H1 (cell line): ENCODE results near the gene OR5H15. TPM values are rescaled to one million over a fixed set of nuclear protein-coding genes. Genes with fewer than 3 reads are reported as not detected.

Experiments used
- CTCF ChIA-PET: fragments of 300-600 bp; sonication (Branson Sonifier 250); formaldehyde crosslinking; loops from one replicate; lab custom pipeline; 2021; ENCODE audit not compliant: partially characterized antibody; lab: Charles Lee
- POLR2A ChIA-PET: fragments of 300-600 bp; sonication (Branson Sonifier 250); formaldehyde crosslinking; loops from one replicate; lab custom pipeline; 2021; ENCODE audit warnings: inconsistent platforms; ENCODE audit not compliant: partially characterized antibody; lab: Charles Lee
- DNase-seq, 2 experiments: peaks; one replicate each; pipeline versions ENCODE4 v3.0.0 to v3.0.0-alpha.2; 2010 to 2022; ENCODE audit warnings: low spot score in 2 of 2, low read depth in 1 of 2, mixed read lengths in 1 of 2
- FAIRE-seq: peaks from 2 replicates; lab custom pipeline; 2011; peaks lifted over from hg19 to GRCh38; lab: Jason Lieb, UNC
- H2AFZ ChIP-seq: 2 replicates; pipeline ENCODE4 v1.8.1; 2012; ENCODE audit warnings: low read length, inconsistent platforms
- H2AK5ac ChIP-seq: 2 replicates; pipeline ENCODE4 v1.6.1; 2013; ENCODE audit warnings: low read depth, low read length
- H2BK120ac ChIP-seq: replicated peaks from 2 replicates; pipeline ENCODE3; 2013; ENCODE audit warnings: low read depth, low read length, inconsistent platforms
- H2BK12ac ChIP-seq: 2 replicates; pipeline ENCODE4 v1.6.1; 2013; ENCODE audit warnings: low read depth, low read length
- H2BK15ac ChIP-seq: 2 replicates; pipeline ENCODE4 v1.6.1; 2013; ENCODE audit warnings: low read length
- H2BK20ac ChIP-seq: 2 replicates; pipeline ENCODE4 v1.6.1; 2013; ENCODE audit warnings: low read length
- H2BK5ac ChIP-seq: 2 replicates; pipeline ENCODE4 v1.6.1; 2013; ENCODE audit warnings: low read depth, low read length
- H3K14ac ChIP-seq: 2 replicates; pipeline ENCODE4 v1.6.1; 2013; ENCODE audit warnings: inconsistent platforms; ENCODE audit not compliant: insufficient read length
- H3K18ac ChIP-seq: 2 replicates; pipeline ENCODE4 v1.6.1; 2013; ENCODE audit warnings: low read length; ENCODE audit errors: extremely low read depth
- H3K23ac ChIP-seq: 2 replicates; pipeline ENCODE4 v1.6.1; 2013; ENCODE audit warnings: inconsistent platforms; ENCODE audit not compliant: insufficient read length
- H3K23me2 ChIP-seq: 2 replicates; pipeline ENCODE4 v1.6.1; 2013; ENCODE audit warnings: low read depth, low read length
- H3K27ac ChIP-seq: 2 replicates; pipeline ENCODE4 v1.6.1; 2011; ENCODE audit warnings: low read depth, low read length, inconsistent platforms
- H3K27me3 ChIP-seq, 4 experiments: replicated peaks in 1 of 4; 1 replicate in 1 of 4; 2 replicates in 3 of 4; pipeline versions ENCODE4 v1.6.1 to v1.8.1; 2011 to 2013; ENCODE audit warnings: low read length in 3 of 4, mild to moderate bottlenecking in 3 of 4, inconsistent platforms in 2 of 4, mixed read lengths in 2 of 4, moderate library complexity in 1 of 4; ENCODE audit not compliant: control insufficient read depth in 3 of 4, insufficient read depth in 3 of 4; ENCODE audit errors: extremely low read depth in 1 of 4
- H3K36me3 ChIP-seq, 4 experiments: 2 replicates each; pipeline versions ENCODE4 v1.6.1 to v1.8.1; 2011 to 2013; ENCODE audit warnings: mild to moderate bottlenecking in 4 of 4, low read length in 3 of 4, moderate library complexity in 2 of 4, control low read depth in 1 of 4, inconsistent platforms in 1 of 4; ENCODE audit not compliant: insufficient read depth in 4 of 4, control insufficient read depth in 2 of 4
- H3K4ac ChIP-seq: replicated peaks from 2 replicates; pipeline ENCODE3; 2013; ENCODE audit warnings: low read length, low read depth, mixed read lengths, inconsistent platforms; ENCODE audit not compliant: insufficient read length
- H3K4me1 ChIP-seq, 4 experiments: replicated peaks in 1 of 4; 1 replicate in 1 of 4; 2 replicates in 3 of 4; pipeline versions ENCODE4 v1.6.1 to v1.8.1; 2011 to 2013; ENCODE audit warnings: low read length in 3 of 4, inconsistent platforms in 2 of 4, mixed read lengths in 1 of 4; ENCODE audit not compliant: insufficient read depth in 4 of 4, control insufficient read depth in 3 of 4
- H3K4me2 ChIP-seq, 2 experiments: 2 replicates each; pipeline versions ENCODE4 v1.6.1 to v1.8.1; 2011 to 2013; ENCODE audit warnings: low read depth in 2 of 2, low read length in 2 of 2, control low read depth in 1 of 2, inconsistent platforms in 1 of 2, mild to moderate bottlenecking in 1 of 2; ENCODE audit not compliant: insufficient read depth in 1 of 2
- H3K4me3 ChIP-seq, 4 experiments: fragments of 200-600, 300-600 bp in 1 of 4; sonication (generic), shearing (Covaris generic), sonication (Bioruptor Twin) in 1 of 4; 2 replicates each; pipeline versions ENCODE4 v1.5.1 to v1.8.1; 2011 to 2016; ENCODE audit warnings: low read length in 4 of 4, low read depth in 3 of 4, control low read depth in 2 of 4, inconsistent platforms in 2 of 4, mild to moderate bottlenecking in 2 of 4, mixed read lengths in 1 of 4, moderate library complexity in 1 of 4; ENCODE audit not compliant: insufficient read depth in 2 of 4; ENCODE audit errors: extremely low read depth in 1 of 4
- H3K56ac ChIP-seq: replicated peaks from 2 replicates; pipeline ENCODE3; 2013; ENCODE audit warnings: low read depth, mild to moderate bottlenecking, mixed read lengths, low read length, inconsistent platforms; ENCODE audit not compliant: insufficient read length
- H3K79me1 ChIP-seq: 2 replicates; pipeline ENCODE4 v1.6.1; 2013; ENCODE audit warnings: low read depth, low read length, control low read depth
- H3K79me2 ChIP-seq, 2 experiments: 2 replicates each; pipeline versions ENCODE4 v1.6.1 to v1.8.1; 2012 to 2013; ENCODE audit warnings: low read length in 2 of 2, mild to moderate bottlenecking in 2 of 2, inconsistent platforms in 1 of 2; ENCODE audit not compliant: insufficient read depth in 2 of 2, control insufficient read depth in 1 of 2
- H3K9ac ChIP-seq, 4 experiments: replicated peaks in 1 of 4; 1 replicate in 1 of 4; 2 replicates in 3 of 4; pipeline versions ENCODE4 v1.6.1 to v1.8.1; 2011 to 2013; ENCODE audit warnings: low read depth in 3 of 4, low read length in 3 of 4, control low read depth in 2 of 4, mild to moderate bottlenecking in 2 of 4, moderate library complexity in 2 of 4, inconsistent platforms in 1 of 4; ENCODE audit errors: extremely low read depth in 1 of 4
- H3K9me3 ChIP-seq, 2 experiments: 2 replicates each; pipeline versions ENCODE4 v1.6.1 to v1.8.1; 2012 to 2013; ENCODE audit warnings: mild to moderate bottlenecking in 2 of 2, moderate library complexity in 2 of 2, control low read depth in 1 of 2, inconsistent platforms in 1 of 2, low read depth in 1 of 2, low read length in 1 of 2, mixed read lengths in 1 of 2; ENCODE audit not compliant: insufficient read depth in 2 of 2
- H4K20me1 ChIP-seq, 2 experiments: replicated peaks in 1 of 2; 2 replicates each; pipeline versions ENCODE3 to v1.8.1; 2011 to 2013; ENCODE audit warnings: inconsistent platforms in 2 of 2, low read length in 2 of 2, mild to moderate bottlenecking in 1 of 2; ENCODE audit not compliant: insufficient read depth in 2 of 2, control insufficient read depth in 1 of 2
- H4K5ac ChIP-seq: 2 replicates; pipeline ENCODE4 v1.6.1; 2013; ENCODE audit warnings: low read length, low read depth, mixed read lengths, inconsistent platforms; ENCODE audit not compliant: insufficient read length
- H4K8ac ChIP-seq: 2 replicates; pipeline ENCODE4 v1.8.0; 2013; ENCODE audit warnings: mild to moderate bottlenecking, moderate library complexity, low read length, inconsistent platforms; ENCODE audit not compliant: insufficient read depth; ENCODE audit errors: extremely low read depth
- H4K91ac ChIP-seq: replicated peaks from 2 replicates; pipeline ENCODE3; 2013; ENCODE audit warnings: low read length, mixed read lengths, inconsistent platforms; ENCODE audit not compliant: insufficient read length
- BACH1 ChIP-seq: IDR thresholded peaks from 2 replicates; pipeline ENCODE4 v1.6.1; 2012; ENCODE audit warnings: low read length, improper control_type of control experiment
- CHD2 ChIP-seq: IDR thresholded peaks from 2 replicates; pipeline ENCODE4 v1.6.1; 2012; ENCODE audit warnings: low read length, improper control_type of control experiment
- EP300 ChIP-seq, 2 experiments: IDR thresholded peaks; 1 replicate in 1 of 2; 2 replicates in 1 of 2; pipeline ENCODE4 v1.6.1; 2011 to 2012; ENCODE audit warnings: low read depth in 2 of 2, low read length in 2 of 2, mild to moderate bottlenecking in 2 of 2, borderline replicate concordance in 1 of 2, inconsistent platforms in 1 of 2, moderate library complexity in 1 of 2
- GTF2F1 ChIP-seq: IDR thresholded peaks from 2 replicates; pipeline ENCODE4 v1.6.1; 2012; ENCODE audit warnings: low read depth, low read length, improper control_type of control experiment, borderline replicate concordance
- JUN ChIP-seq: IDR thresholded peaks from 2 replicates; pipeline ENCODE4 v1.6.1; 2011; ENCODE audit warnings: low read depth, mild to moderate bottlenecking, improper control_type of control experiment, low read length
- JUND ChIP-seq: IDR thresholded peaks from 2 replicates; pipeline ENCODE4 v1.6.1; 2011; ENCODE audit warnings: mild to moderate bottlenecking, improper control_type of control experiment, low read length
- MAFK ChIP-seq: IDR thresholded peaks from 2 replicates; pipeline ENCODE4 v1.6.1; 2012; ENCODE audit warnings: low read depth, mild to moderate bottlenecking, improper control_type of control experiment, low read length
- RAD21 ChIP-seq, 2 experiments: IDR thresholded peaks in 1 of 2; conservative IDR thresholded peaks in 1 of 2; 2 replicates each; pipeline ENCODE4 v1.6.1; 2011; ENCODE audit warnings: low read depth in 2 of 2, low read length in 2 of 2, improper control_type of control experiment in 1 of 2, inconsistent platforms in 1 of 2, mild to moderate bottlenecking in 1 of 2, moderate library complexity in 1 of 2
- RNF2 ChIP-seq: fragments of 200-900, 300-1000 bp; sonication (generic); IDR thresholded peaks from 2 replicates; pipeline ENCODE4 v1.7.1; 2016; ENCODE audit warnings: borderline replicate concordance, low read depth, mild to moderate bottlenecking, antibody characterized with exemption, low read length; ENCODE audit not compliant: poor library complexity, severe bottlenecking; ENCODE audit errors: missing control alignments
- SIN3A ChIP-seq, 2 experiments: IDR thresholded peaks in 1 of 2; conservative IDR thresholded peaks in 1 of 2; 2 replicates each; pipeline ENCODE4 v1.6.1; 2011 to 2012; ENCODE audit warnings: low read length in 2 of 2, improper control_type of control experiment in 1 of 2, low read depth in 1 of 2, mild to moderate bottlenecking in 1 of 2
- SIX5 ChIP-seq: IDR thresholded peaks from 2 replicates; pipeline ENCODE4 v1.6.1; 2011; ENCODE audit warnings: mild to moderate bottlenecking, low read depth, low read length
- SP4 ChIP-seq: IDR thresholded peaks from 2 replicates; pipeline ENCODE4 v1.6.1; 2012; ENCODE audit warnings: low read length, inconsistent platforms
- TAF1 ChIP-seq: IDR thresholded peaks from 2 replicates; pipeline ENCODE4 v1.6.1; 2011; ENCODE audit warnings: mild to moderate bottlenecking, low read depth, low read length
- WGBS, 2 experiments: shearing (Covaris generic) in 1 of 2; methylation state at CpG; one replicate each; pipeline versions ENCODE4 v1.1.6 to v1.1.7; 2013 to 2015; ENCODE audit warnings: low lambda C conversion rate in 2 of 2, mixed read lengths in 2 of 2, inconsistent platforms in 1 of 2, low coverage in 1 of 2, missing lambda C conversion rate in 1 of 2; ENCODE audit not compliant: insufficient replicate concordance in 2 of 2, insufficient coverage in 1 of 2, insufficient read length in 1 of 2; ENCODE audit errors: extremely low coverage in 1 of 2, missing lambda C conversion rate in 1 of 2; 5-methylcytosine and 5-hydroxymethylcytosine counted together
- polyA plus RNA-seq, 7 experiments: library from polyadenylated mRNA; depleted of rRNA in 3 of 7; stranded (reverse) in 5 of 7; unstranded in 2 of 7; fragments of >200 nt in 5 of 7; fragments of 200-250 nt in 2 of 7; gene quantifications; 1 replicate in 5 of 7; 2 replicates in 1 of 7; 4 replicates in 1 of 7; pipeline versions ENCODE4 v1.2.1 to v1.2.3, GENCODE V29; 2011 to 2013; ENCODE audit warnings: missing spikeins in 2 of 7, mixed read lengths in 2 of 7
- total RNA-seq: library from RNA; stranded (reverse); fragmentation: NEBNext Ultra II Directional; extraction: Animal tissue kit (Norgen Biotek cat#: 25700); gene quantifications from 2 replicates; pipeline ENCODE4 v1.2.1, GENCODE V29; 2021
- TF ChIP-seq, protein P1 (sequence below): IDR thresholded peaks from 2 replicates; pipeline ENCODE4 v1.6.1; 2012; ENCODE audit warnings: inconsistent platforms

The OR5H15 gene
- total and polyA plus RNA-seq, 2 of the 8 experiments (the other 6 are each of a cell fraction or from before 2014, with no cell fraction given) = not detected

DNA sequence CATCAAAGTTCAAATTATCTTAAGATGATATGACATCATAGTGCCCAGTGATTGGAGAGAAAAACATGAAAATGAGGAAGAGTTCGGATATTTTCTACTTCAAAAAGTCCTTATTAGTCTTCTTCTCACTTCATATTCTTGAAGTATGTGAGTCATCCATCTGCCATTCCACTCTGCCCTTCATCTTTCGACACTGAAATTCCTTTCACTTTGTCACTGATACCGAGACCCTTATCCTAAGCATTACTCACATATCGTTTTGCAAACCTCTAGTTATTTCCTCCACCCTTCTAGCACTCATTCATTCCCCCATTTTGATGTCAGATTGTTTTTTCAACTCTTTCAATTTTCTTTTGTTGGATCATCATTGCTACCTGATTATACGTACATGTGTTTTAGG lies 15.3 kb upstream of the OR5H15 start:
- no peak overlapping the region for H3K14ac ChIP-seq
- no peak overlapping the region for H3K4me2 ChIP-seq
- H4K20me1 ChIP-seq = no peaks in the 10 kb centered on the region
- H4K91ac ChIP-seq = no peak overlapping the region
- H3K36me3 ChIP-seq = no peaks in the 10 kb centered on the region
- H2BK120ac ChIP-seq = no peak overlapping the region
- no peak overlapping the region for H3K56ac ChIP-seq
- H2AFZ ChIP-seq = no peak overlapping the region
- CTCF ChIA-PET = no interaction called here
- H4K8ac ChIP-seq = no peak overlapping the region
- H3K79me2 ChIP-seq = no peaks in the 10 kb centered on the region
- FAIRE-seq (no peak), DNase-seq (no peak)
- no peaks in the 10 kb centered on the region for H3K27me3 ChIP-seq
- no peak overlapping the region for H4K5ac ChIP-seq
- H3K23ac ChIP-seq = no peak overlapping the region
- no peaks in the 10 kb centered on the region for H3K9me3 ChIP-seq
- WGBS, 2 experiments = 93% methylated on average over 5 of the region's 5 CpGs; no CpG with 5 or more reads in 1 of the 2 experiments
- no peak for TF ChIP-seq CHD2
- no peak for TF ChIP-seq TAF1
- no peak for TF ChIP-seq RNF2
- no peak for TF ChIP-seq GTF2F1
- TF ChIP-seq JUN = no peak
- no peak for TF ChIP-seq SIX5
- TF ChIP-seq EP300 (IDR thresholded peaks at IDR 0.05; ENCODE audit: borderline replicate concordance in 1 of 2, low read depth in 2 of 2, low read length in 2 of 2) = no peak
- TF ChIP-seq, protein P1, sequence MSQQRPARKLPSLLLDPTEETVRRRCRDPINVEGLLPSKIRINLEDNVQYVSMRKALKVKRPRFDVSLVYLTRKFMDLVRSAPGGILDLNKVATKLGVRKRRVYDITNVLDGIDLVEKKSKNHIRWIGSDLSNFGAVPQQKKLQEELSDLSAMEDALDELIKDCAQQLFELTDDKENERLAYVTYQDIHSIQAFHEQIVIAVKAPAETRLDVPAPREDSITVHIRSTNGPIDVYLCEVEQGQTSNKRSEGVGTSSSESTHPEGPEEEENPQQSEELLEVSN = no peak
- no peak for TF ChIP-seq JUND
- no peak for TF ChIP-seq MAFK
- no peak for TF ChIP-seq RAD21 (IDR thresholded peaks at IDR 0.05 in 1 of 2, conservative IDR thresholded peaks at IDR 0.05 in 1 of 2; ENCODE audit: low read depth in 2 of 2, low read length in 2 of 2)
- TF ChIP-seq BACH1 = no peak
- no peak for TF ChIP-seq SIN3A (conservative IDR thresholded peaks at IDR 0.05 in 1 of 2, IDR thresholded peaks at IDR 0.05 in 1 of 2; ENCODE audit: low read depth in 1 of 2, low read length in 2 of 2)
- TF ChIP-seq SP4 = no peak
- TF ChIP-seq, all 59 proteins: peak for 0
- Histone ChIP-seq H3K4me3 (no peak overlapping the region), H3K18ac (no peak overlapping the region), H3K23me2 (no peaks in the 10 kb centered on the region; the same call in 1 of the 2 replicates), H3K27ac (no peak overlapping the region), H2AK5ac (no peak overlapping the region), H2BK12ac (no peak overlapping the region), H2BK15ac (no peak overlapping the region), H3K4ac (no peak overlapping the region), H3K9ac (no peak overlapping the region), H2BK5ac (no peak overlapping the region), H2BK20ac (no peak overlapping the region), H3K79me1 (no peaks in the 10 kb centered on the region), H3K4me1 (no peaks in the 10 kb centered on the region)
- POLR2A ChIA-PET = no interaction called here
